Thymus (tissue), 11 donors: Measurements from ENCODE around the gene KRTAP12-2. TPM values are rescaled to one million over a fixed set of nuclear protein-coding genes. Genes with fewer than 3 reads are reported as not detected.
"Not testable (repeated sequence)": the region's sequence is repeated elsewhere in the genome, so short reads cannot be mapped to it uniquely, and the experiment has no call there.

ENCODE experiments used
- DNase-seq, 9 donors: peaks; one replicate each; pipeline ENCODE4 v3.0.0-alpha.2; 2013; ENCODE audit warnings: low spot score in 9 of 9, low read depth in 6 of 9, missing footprints in 1 of 9
- H3K27ac ChIP-seq, 2 donors: one replicate each; pipeline ENCODE4 v1.5.1; 2013; ENCODE audit warnings: control low read depth in 1 of 2, low read depth in 1 of 2, low read length in 1 of 2, mild to moderate bottlenecking in 1 of 2, moderate library complexity in 1 of 2
- H3K27me3 ChIP-seq, 2 donors: one replicate each; pipeline ENCODE4 v1.5.1; 2013; ENCODE audit warnings: low read length in 1 of 2; ENCODE audit not compliant: control insufficient read depth in 2 of 2, insufficient read depth in 1 of 2
- H3K36me3 ChIP-seq, 2 donors: one replicate each; pipeline ENCODE4 v1.5.1; 2013; ENCODE audit warnings: low read length in 1 of 2, mild to moderate bottlenecking in 1 of 2, moderate library complexity in 1 of 2; ENCODE audit not compliant: control insufficient read depth in 2 of 2, insufficient read depth in 2 of 2
- H3K4me1 ChIP-seq, 2 donors: one replicate each; pipeline ENCODE4 v1.5.1; 2013; ENCODE audit warnings: low read length in 2 of 2; ENCODE audit not compliant: control insufficient read depth in 2 of 2, insufficient read depth in 2 of 2
- H3K4me3 ChIP-seq, 2 donors: one replicate each; pipeline ENCODE4 v1.5.1; 2013; ENCODE audit warnings: low read length in 2 of 2, control low read depth in 1 of 2, mild to moderate bottlenecking in 1 of 2
- H3K9me3 ChIP-seq, 2 donors: one replicate each; pipeline ENCODE4 v1.5.1; 2013; ENCODE audit warnings: low read length in 1 of 2, mild to moderate bottlenecking in 1 of 2; ENCODE audit not compliant: control insufficient read depth in 2 of 2, insufficient read depth in 1 of 2
- WGBS: extraction: QIAGEN DNeasy Blood & Tissue Kit; methylation state at CpG from one replicate; pipeline ENCODE4 v1.1.7; 2013; 5-methylcytosine and 5-hydroxymethylcytosine counted together
- polyA plus RNA-seq: library from polyadenylated mRNA; stranded (reverse); fragments of 200-250 nt; gene quantifications from one replicate; pipeline ENCODE4 v1.2.3, GENCODE V29; 2013
- total RNA-seq: library from RNA; stranded (reverse); fragments of 120-200 nt; gene quantifications from one replicate; pipeline ENCODE4 v1.2.4, GENCODE V29; 2013
- donor health status: healthy.

Gene KRTAP12-2
- total and polyA plus RNA-seq, 2 donors: not detected

DNA sequence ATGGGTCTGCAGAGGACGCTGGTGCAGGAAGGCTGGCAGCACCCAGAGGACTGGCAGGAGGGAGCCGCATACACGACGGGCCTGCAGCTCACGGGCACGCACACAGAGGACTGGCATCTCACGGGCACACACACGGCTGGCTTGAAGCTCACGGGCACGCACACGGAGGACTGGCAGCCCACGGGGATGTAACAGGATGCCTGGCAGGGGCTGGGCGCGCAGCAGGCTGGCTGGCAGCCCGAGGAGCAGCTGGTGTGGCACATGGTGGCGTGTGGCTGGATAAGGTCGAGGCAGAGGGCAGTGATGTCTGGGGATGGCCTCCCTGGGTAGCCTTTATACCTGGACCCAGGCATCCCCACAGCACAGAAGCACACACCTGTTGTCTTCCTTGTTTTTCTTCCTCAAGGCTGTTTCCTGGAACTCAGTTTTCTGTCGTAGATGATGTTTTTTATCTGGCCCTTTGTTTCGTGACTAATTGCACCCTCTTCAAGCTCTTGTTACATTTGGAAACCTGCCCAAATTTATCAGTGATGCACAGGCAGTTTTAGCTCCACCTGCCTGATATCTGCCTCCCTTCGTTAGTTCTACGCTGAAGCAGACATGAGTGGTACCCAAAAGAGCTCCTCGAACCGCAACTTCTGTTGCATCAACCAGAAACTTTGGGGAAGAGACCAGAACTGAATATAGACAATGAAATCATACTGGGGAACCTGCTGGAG, 15.3 kb upstream of the KRTAP12-2 start, which contains the start of gene KRTAP12-1:
Gene KRTAP12-1, minus strand, starts transcription at position 303 of the 719 bp plus-strand sequence. Its CDS starts 40 bp downstream, at position 263.
- Histone ChIP-seq H3K4me1 (peaks cover 0 to 3% of the 10 kb centered on the region in 2 donors), H3K27ac (no peak within 1 kb of the TSS), H3K9me3 (peaks cover 0 to 3% of the 10 kb centered on the region in 2 donors), H3K27me3 (peaks cover 0 to 7% of the 10 kb centered on the region in 2 donors), H3K36me3 (no peaks in the 10 kb centered on the region), H3K4me3 (no peak within 1 kb of the TSS)
- no peak for DNase-seq
- 80% methylated on average over 23 of the region's 23 CpGs for WGBS

DNA sequence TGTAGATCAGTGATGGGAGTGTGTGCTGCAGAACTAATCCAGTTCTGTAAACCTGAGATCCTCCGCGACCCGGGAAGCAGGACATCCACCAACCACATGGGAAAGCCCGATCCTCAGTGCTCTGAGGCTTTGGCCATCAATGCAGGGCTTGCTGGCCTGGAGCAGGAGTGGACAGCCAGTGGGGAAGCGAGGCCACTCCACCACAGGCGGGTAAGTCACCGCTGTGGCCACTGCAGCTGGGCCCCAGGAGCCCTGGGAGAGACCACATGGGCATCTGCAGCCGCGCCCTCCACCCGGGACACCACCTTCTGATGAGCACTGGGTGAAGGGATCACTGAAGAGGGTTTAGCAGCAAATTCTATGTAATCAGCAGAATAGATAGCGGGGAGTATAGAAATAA, 14.4 kb upstream of the KRTAP12-2 start:
- WGBS: 82% methylated on average over 11 of the region's 11 CpGs
- no peak overlapping the region for H3K27ac ChIP-seq
- H3K4me3 ChIP-seq: no peak overlapping the region
- H3K27me3 ChIP-seq: peaks cover 0 to 3% of the 10 kb centered on the region in 2 donors
- H3K4me1 ChIP-seq: no peaks in the 10 kb centered on the region
- DNase-seq: no peak
- no peaks in the 10 kb centered on the region for H3K36me3 ChIP-seq
- peaks cover 0 to 1% of the 10 kb centered on the region in 2 donors for H3K9me3 ChIP-seq

DNA sequence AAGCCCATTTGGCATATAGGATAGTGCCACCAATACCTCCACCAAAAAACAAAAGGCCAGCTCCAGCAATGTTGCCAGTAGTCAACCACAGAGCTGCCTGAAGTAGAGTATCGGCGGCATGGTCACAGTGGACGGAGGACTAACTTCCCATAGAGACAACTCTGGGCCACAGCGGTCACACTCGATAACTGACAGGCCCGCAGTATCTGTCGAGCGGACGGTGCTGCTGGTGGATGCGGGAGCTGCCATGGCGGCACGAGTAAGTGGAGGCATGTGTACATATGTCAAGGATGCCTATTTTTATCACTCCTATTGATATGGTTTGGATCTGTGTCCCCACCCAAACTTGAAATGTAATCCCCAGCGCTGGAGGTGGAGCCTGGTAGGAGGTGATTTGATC, 11.2 kb upstream of the KRTAP12-2 start:
- no peaks in the 10 kb centered on the region for H3K27me3 ChIP-seq
- WGBS: 97% methylated on average over 13 of the region's 13 CpGs
- DNase-seq: no peak
- no peak overlapping the region for H3K4me3 ChIP-seq
- H3K4me1 ChIP-seq: no peaks in the 10 kb centered on the region
- H3K9me3 ChIP-seq: peaks cover 0 to 1% of the 10 kb centered on the region in 2 donors
- H3K27ac ChIP-seq: no peak overlapping the region
- H3K36me3 ChIP-seq: no peaks in the 10 kb centered on the region

DNA sequence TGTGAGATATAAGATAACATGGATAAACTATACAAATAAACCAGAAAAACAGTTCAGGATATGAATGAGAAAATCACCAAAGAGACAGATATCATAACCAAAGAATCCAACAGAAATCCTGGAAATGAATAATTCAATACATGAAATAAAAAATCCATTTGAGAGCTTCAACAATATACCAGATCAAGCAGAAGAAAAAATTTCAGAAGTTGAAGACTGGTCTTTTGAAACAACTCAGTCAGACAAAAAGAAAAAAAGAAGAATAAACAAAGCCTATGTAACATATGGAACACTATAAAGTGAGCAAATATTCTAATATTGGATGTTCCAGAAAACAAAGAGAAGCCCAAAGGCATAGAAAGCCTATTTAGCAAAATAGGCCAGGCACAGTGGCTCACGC, 5.2 kb upstream of the KRTAP12-2 start:
- H3K27ac ChIP-seq: no peak overlapping the region

DNA sequence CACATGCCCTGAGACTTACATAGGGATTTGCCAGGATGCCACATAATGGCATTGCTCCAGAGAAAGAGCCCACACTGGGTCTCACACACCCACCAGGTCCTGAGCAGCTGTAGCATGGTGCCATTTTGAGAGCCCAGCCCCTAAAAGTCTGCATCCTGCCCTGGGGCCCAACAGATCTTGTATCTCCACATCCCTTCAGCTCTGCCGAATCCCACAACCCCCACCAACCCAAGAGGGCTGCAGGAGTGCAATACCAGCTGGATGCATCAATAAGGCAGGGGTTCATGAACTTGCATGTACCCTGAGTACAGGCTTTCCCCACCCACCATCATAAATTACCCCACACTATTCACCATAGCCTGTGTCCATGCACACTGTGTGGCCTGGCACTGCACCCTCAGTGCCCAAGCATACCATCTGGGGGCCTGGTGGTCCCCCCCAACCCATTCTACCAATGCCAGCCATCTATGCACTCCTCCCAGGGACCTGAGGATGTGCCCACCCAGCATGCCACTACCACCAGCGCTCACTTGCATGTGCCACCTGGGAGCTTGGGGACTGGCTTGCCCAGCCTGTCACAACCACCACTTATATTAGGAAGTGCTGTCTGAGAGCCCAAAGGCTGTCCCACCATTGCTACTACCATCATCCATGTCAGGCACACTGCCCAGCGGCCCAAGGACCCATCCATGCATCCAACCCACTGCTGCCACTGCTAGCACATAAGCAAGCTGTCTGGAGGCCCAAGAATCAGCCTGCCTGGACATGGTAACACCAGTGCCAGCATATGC, 4.1 kb upstream of the KRTAP12-2 start:
- Histone ChIP-seq H3K4me3 (no peak overlapping the region), H3K27me3 (no peaks in the 10 kb centered on the region), H3K4me1 (no peaks in the 10 kb centered on the region), H3K36me3 (no peaks in the 10 kb centered on the region), H3K27ac (no peak overlapping the region), H3K9me3 (peaks cover 4 to 14% of the 10 kb centered on the region in 2 donors)
- DNase-seq: no peak
- 68% methylated on average over 3 of the region's 3 CpGs for WGBS

More for the DNA sequence above, 5.2 kb upstream of the KRTAP12-2 start:
- no peaks in the 10 kb centered on the region for H3K4me1 ChIP-seq
- no peaks in the 10 kb centered on the region for H3K27me3 ChIP-seq
- H3K4me3 ChIP-seq: no peak overlapping the region
- DNase-seq: no peak
- peaks cover 4 to 14% of the 10 kb centered on the region in 2 donors for H3K9me3 ChIP-seq
- WGBS: 98% methylated on average over 1 of the region's 1 CpG
- no peaks in the 10 kb centered on the region for H3K36me3 ChIP-seq

DNA sequence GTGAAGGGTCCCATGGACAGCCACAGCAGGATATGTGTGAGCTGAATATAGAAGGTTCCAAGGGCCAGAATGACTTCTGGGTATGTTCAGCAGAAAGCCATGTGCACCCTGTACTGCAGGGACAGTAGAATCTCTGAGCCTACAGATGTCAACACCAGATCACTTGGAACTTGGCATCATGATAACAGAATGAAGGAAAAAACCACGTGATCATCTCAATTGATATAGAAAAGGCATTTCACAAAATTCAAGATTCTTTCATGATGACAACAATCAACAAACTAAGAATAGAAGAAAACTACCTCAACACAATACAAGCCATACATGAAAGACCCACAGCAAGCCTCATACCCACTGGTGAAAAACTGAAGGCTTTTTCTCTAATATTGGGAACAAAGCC, 885 bp upstream of the KRTAP12-2 start:
- DNase-seq: no peak
- 97% methylated on average over 1 of the region's 1 CpG for WGBS
- no peaks in the 10 kb centered on the region for H3K27me3 ChIP-seq
- no peaks in the 10 kb centered on the region for H3K4me1 ChIP-seq
- H3K27ac ChIP-seq: no peak overlapping the region
- H3K4me3 ChIP-seq: no peak overlapping the region
- H3K9me3 ChIP-seq: peaks cover 4 to 13% of the 10 kb centered on the region in 2 donors
- no peaks in the 10 kb centered on the region for H3K36me3 ChIP-seq

DNA sequence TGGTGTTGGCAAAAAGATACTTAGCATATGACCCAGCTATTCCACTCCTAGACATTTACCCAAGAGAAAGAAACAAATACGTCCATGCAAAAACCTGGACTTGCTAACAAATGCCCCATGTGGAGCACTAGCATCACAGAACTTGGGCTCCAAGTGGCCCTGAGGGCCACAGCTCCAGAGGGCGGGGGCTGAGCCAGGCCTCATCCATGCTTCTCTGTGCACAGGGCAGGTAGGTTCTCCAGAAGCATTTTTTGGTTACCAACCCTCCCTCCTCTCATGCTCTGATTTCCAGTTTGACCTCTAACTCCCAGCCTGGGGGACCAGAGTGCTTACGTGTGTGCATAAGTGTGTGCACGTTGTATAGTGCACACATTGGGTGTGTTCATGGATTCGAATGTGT, 2.0 kb downstream of the KRTAP12-2 start:
- Histone ChIP-seq H3K27ac (no peak overlapping the region), H3K4me3 (no peak overlapping the region), H3K27me3 (no peaks in the 10 kb centered on the region), H3K36me3 (no peaks in the 10 kb centered on the region), H3K9me3 (peaks cover 0 to 3% of the 10 kb centered on the region in 2 donors), H3K4me1 (no peaks in the 10 kb centered on the region)
- WGBS: 96% methylated on average over 5 of the region's 5 CpGs
- no peak for DNase-seq

DNA sequence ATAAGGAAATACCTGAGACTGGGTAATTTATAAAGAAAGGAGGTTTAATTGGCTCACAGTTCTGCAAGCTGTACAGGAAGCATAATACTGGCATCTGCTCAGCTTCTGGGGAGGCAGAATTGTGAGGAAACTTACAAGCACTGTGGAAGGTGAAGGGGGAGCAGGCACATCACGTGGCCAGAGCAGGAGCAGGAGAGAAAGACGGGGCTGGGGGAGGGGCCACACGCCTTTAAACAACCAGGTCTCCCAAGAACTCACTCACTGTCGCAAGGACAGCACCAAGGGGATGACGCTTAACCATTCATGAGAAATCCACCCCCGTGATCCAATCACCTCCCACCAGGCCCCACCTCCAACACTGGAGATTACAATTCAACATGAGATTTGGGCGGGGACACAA, 5.2 kb downstream of the KRTAP12-2 start:
- H3K4me1 ChIP-seq, DNase-seq, H3K27me3 ChIP-seq, H3K9me3 ChIP-seq, H3K4me3 ChIP-seq, H3K27ac ChIP-seq, H3K36me3 ChIP-seq: not testable (repeated sequence)
- WGBS: 63% methylated on average over 7 of the region's 7 CpGs

DNA sequence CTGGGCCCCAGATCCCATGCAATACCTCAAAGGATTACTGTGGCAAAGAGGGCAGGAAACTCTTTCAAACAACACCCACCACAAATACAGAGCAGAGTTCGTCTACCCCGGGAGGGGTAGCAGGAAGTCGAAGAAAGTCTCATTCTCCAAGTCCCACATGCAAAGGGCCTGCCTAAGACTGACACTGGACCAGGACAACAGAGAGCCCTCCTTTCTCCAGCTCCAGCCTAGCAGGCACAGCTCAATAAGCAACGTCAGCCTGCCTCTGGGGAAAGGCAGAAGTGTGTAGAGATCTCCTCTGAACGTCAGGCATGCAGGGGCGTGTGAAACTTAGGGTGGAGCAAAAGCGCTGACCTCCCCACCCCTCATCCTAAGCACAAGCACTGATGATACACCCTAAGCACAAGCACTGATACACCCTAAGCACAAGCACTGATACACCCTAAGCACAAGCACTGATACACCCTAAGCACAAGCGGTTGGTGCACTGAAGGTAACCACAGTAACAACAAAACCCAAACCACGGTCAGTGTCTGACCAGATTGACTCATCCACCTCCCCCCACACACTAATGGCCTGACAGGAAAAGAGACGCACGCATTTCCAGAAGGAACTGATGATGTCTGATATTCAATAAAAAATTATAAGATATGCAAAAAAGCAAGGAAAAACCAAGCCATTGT, 7.7 kb downstream of the KRTAP12-2 start:
- no peak for DNase-seq
- Histone ChIP-seq H3K36me3 (no peaks in the 10 kb centered on the region), H3K27me3 (peaks cover 0 to 2% of the 10 kb centered on the region in 2 donors), H3K4me3 (no peak overlapping the region), H3K27ac (no peak overlapping the region), H3K9me3 (peaks cover 0 to 19% of the 10 kb centered on the region in 2 donors), H3K4me1 (peaks cover 0 to 2% of the 10 kb centered on the region in 2 donors)
- WGBS: 64% methylated on average over 11 of the region's 11 CpGs
